GM19463 (cell line): Measurements from ENCODE around the gene LIPI.
"Not testable (repeated sequence)": the region's sequence is repeated elsewhere in the genome, so short reads cannot be mapped to it uniquely, and the experiment has no call there.

Source experiments
- ATAC-seq: cut with Tn5 transposase; IDR thresholded peaks from one replicate; pipeline ENCODE4 v1.9.1; 2021; ENCODE audit warnings: mild to moderate bottlenecking, moderate library complexity; ENCODE audit not compliant: unreplicated experiment

LIPI gene

GRCh38 chr21:14075346-14076142 lies 135.2 kb downstream of the LIPI start:
- no peak for ATAC-seq

GRCh38 chr21:14074177-14074576 lies 136.6 kb downstream of the LIPI start:
- no peak for ATAC-seq

GRCh38 chr21:14073615-14074014 lies 137.1 kb downstream of the LIPI start:
- no peak for ATAC-seq

- ATAC-seq = no peak
Measured at GRCh38 chr21:14072761-14073535, 137.8 kb downstream of the LIPI start.

- ATAC-seq = no peak
Measured at GRCh38 chr21:14071902-14072734, 138.6 kb downstream of the LIPI start.

- ATAC-seq = no peak
Measured at GRCh38 chr21:14070968-14071367, 139.8 kb downstream of the LIPI start.

- no peak for ATAC-seq
Measured at GRCh38 chr21:14070049-14070893, 140.5 kb downstream of the LIPI start.

GRCh38 chr21:14064296-14064645 lies 146.5 kb downstream of the LIPI start:
- ATAC-seq = no peak

GRCh38 chr21:14063620-14064295 lies 147.0 kb downstream of the LIPI start:
- not testable (repeated sequence) for ATAC-seq

- not testable (repeated sequence) for ATAC-seq
Measured at GRCh38 chr21:14062684-14063083, 148.1 kb downstream of the LIPI start.

GRCh38 chr21:14061820-14062219 lies 148.9 kb downstream of the LIPI start:
- not testable (repeated sequence) for ATAC-seq

GRCh38 chr21:14058995-14059627 lies 151.6 kb downstream of the LIPI start:
- not testable (repeated sequence) for ATAC-seq
